Panc1 (cell line): Measurements from ENCODE around the gene MTCH1.

Experiments
- POLR2AphosphoS5 ChIP-seq: IDR thresholded peaks from 2 replicates; pipeline ENCODE4 v1.6.1; 2012; ENCODE audit warnings: mild to moderate bottlenecking, low read depth, low read length, moderate library complexity
- TF ChIP-seq, protein P1 (sequence below): fragments of 450-650 bp; IDR thresholded peaks from 2 replicates; pipeline ENCODE4 v1.5.1; 2017; ENCODE audit warnings: mild to moderate bottlenecking
- TF ChIP-seq, protein P2 (sequence below), 2 experiments: IDR thresholded peaks; 2 replicates each; pipeline ENCODE4 v1.6.1; 2011 to 2012; ENCODE audit warnings: low read depth in 2 of 2, control low read depth in 1 of 2, low read length in 1 of 2, mild to moderate bottlenecking in 1 of 2, moderate library complexity in 1 of 2; ENCODE audit not compliant: insufficient read depth in 1 of 2

GRCh38 chr6:36977470-36977941 is 8.5 kb downstream of the MTCH1 start:
- TF ChIP-seq, protein P1, sequence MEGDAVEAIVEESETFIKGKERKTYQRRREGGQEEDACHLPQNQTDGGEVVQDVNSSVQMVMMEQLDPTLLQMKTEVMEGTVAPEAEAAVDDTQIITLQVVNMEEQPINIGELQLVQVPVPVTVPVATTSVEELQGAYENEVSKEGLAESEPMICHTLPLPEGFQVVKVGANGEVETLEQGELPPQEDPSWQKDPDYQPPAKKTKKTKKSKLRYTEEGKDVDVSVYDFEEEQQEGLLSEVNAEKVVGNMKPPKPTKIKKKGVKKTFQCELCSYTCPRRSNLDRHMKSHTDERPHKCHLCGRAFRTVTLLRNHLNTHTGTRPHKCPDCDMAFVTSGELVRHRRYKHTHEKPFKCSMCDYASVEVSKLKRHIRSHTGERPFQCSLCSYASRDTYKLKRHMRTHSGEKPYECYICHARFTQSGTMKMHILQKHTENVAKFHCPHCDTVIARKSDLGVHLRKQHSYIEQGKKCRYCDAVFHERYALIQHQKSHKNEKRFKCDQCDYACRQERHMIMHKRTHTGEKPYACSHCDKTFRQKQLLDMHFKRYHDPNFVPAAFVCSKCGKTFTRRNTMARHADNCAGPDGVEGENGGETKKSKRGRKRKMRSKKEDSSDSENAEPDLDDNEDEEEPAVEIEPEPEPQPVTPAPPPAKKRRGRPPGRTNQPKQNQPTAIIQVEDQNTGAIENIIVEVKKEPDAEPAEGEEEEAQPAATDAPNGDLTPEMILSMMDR, result peak; percentile 84
- TF ChIP-seq POLR2AphosphoS5, result no peak
- TF ChIP-seq, protein P2, sequence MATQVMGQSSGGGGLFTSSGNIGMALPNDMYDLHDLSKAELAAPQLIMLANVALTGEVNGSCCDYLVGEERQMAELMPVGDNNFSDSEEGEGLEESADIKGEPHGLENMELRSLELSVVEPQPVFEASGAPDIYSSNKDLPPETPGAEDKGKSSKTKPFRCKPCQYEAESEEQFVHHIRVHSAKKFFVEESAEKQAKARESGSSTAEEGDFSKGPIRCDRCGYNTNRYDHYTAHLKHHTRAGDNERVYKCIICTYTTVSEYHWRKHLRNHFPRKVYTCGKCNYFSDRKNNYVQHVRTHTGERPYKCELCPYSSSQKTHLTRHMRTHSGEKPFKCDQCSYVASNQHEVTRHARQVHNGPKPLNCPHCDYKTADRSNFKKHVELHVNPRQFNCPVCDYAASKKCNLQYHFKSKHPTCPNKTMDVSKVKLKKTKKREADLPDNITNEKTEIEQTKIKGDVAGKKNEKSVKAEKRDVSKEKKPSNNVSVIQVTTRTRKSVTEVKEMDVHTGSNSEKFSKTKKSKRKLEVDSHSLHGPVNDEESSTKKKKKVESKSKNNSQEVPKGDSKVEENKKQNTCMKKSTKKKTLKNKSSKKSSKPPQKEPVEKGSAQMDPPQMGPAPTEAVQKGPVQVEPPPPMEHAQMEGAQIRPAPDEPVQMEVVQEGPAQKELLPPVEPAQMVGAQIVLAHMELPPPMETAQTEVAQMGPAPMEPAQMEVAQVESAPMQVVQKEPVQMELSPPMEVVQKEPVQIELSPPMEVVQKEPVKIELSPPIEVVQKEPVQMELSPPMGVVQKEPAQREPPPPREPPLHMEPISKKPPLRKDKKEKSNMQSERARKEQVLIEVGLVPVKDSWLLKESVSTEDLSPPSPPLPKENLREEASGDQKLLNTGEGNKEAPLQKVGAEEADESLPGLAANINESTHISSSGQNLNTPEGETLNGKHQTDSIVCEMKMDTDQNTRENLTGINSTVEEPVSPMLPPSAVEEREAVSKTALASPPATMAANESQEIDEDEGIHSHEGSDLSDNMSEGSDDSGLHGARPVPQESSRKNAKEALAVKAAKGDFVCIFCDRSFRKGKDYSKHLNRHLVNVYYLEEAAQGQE (IDR thresholded peaks at IDR 0.05; ENCODE audit: insufficient read depth in 1 of 2, low read depth in 2 of 2, low read length in 1 of 2), result no peak
